BE2C (cell line): Measurements from ENCODE around the gene FCSK.

Experiments
- DNase-seq: peaks from one replicate; pipeline ENCODE4 v3.0.0-alpha.2; 2020
- H3K27me3 ChIP-seq: fragments of 250-450 bp; sonication (Bioruptor Pico); 2 replicates; pipeline ENCODE4 v1.5.1; 2020; ENCODE audit warnings: mild to moderate bottlenecking
- H3K36me3 ChIP-seq: fragments of 250-450 bp; sonication (Bioruptor Pico); 2 replicates; pipeline ENCODE4 v1.5.1; 2020; ENCODE audit warnings: mild to moderate bottlenecking
- H3K4me1 ChIP-seq: fragments of 250-450 bp; sonication (Bioruptor Pico); 2 replicates; pipeline ENCODE4 v1.5.1; 2020
- H3K4me3 ChIP-seq: 2 replicates; pipeline ENCODE4 v1.5.1; 2011; ENCODE audit warnings: low read depth, low read length
- H3K9me3 ChIP-seq: fragments of 250-450 bp; sonication (Bioruptor Pico); 2 replicates; pipeline ENCODE4 v1.5.1; 2020
- CTCF ChIP-seq: IDR thresholded peaks from 2 replicates; pipeline ENCODE4 v1.5.1; 2012; ENCODE audit warnings: mild to moderate bottlenecking, low read depth, low read length

The FCSK gene

GRCh38 chr16:70437017-70437581 is 17.3 kb upstream of the FCSK start:
- no peak for TF ChIP-seq CTCF
- DNase-seq = peak; percentile 81
- H3K4me1 ChIP-seq = peaks cover 28% of the 10 kb centered on the region
- H3K27me3 ChIP-seq = no peaks in the 10 kb centered on the region
- peaks cover 9% of the 10 kb centered on the region for H3K36me3 ChIP-seq
- H3K9me3 ChIP-seq = no peaks in the 10 kb centered on the region
- H3K4me3 ChIP-seq = peak overlapping the region; percentile 96

GRCh38 chr16:70437582-70438557 is 16.5 kb upstream of the FCSK start:
- no peaks in the 10 kb centered on the region for H3K27me3 ChIP-seq
- DNase-seq = peak; percentile 32
- no peaks in the 10 kb centered on the region for H3K9me3 ChIP-seq
- peak overlapping the region; percentile 96 for H3K4me3 ChIP-seq
- H3K36me3 ChIP-seq = peaks cover 9% of the 10 kb centered on the region
- TF ChIP-seq CTCF = no peak
- H3K4me1 ChIP-seq = peaks cover 24% of the 10 kb centered on the region

- Histone ChIP-seq H3K36me3 (peaks cover 9% of the 10 kb centered on the region), H3K27me3 (no peaks in the 10 kb centered on the region), H3K4me3 (peak overlapping the region; percentile 96), H3K9me3 (no peaks in the 10 kb centered on the region), H3K4me1 (peaks cover 20% of the 10 kb centered on the region)
- peak; percentile 50 for DNase-seq
- TF ChIP-seq CTCF = no peak
Measured at GRCh38 chr16:70438585-70438968, 15.8 kb upstream of the FCSK start.

- peak; percentile 98 for DNase-seq
- Histone ChIP-seq H3K4me3 (peak within 1 kb of the TSS; percentile 96), H3K4me1 (peaks cover 13% of the 10 kb centered on the region), H3K27me3 (no peaks in the 10 kb centered on the region), H3K36me3 (peaks cover 5% of the 10 kb centered on the region), H3K9me3 (no peaks in the 10 kb centered on the region)
- 0 out of 2 replicates have a peak, but pooled peaks have one; percentile 1 for TF ChIP-seq CTCF
Measured at GRCh38 chr16:70438969-70439862, 15.2 kb upstream of the FCSK start, which contains the start of gene ST3GAL2. Gene ST3GAL2 (minus strand): TSS chr16:70439100. CDS start chr16:70398530, 40,570 bp downstream.

GRCh38 chr16:70440009-70440692 is 14.2 kb upstream of the FCSK start:
- DNase-seq = no peak
- H3K4me3 ChIP-seq = peak overlapping the region; percentile 72
- H3K36me3 ChIP-seq = no peaks in the 10 kb centered on the region; the same call in 1 of the 2 replicates
- no peaks in the 10 kb centered on the region for H3K27me3 ChIP-seq
- no peaks in the 10 kb centered on the region for H3K9me3 ChIP-seq
- peaks cover 10% of the 10 kb centered on the region for H3K4me1 ChIP-seq
- TF ChIP-seq CTCF = no peak
